Left cardiac atrium (tissue), 4 donors: Measurements from ENCODE around the gene LGALS9. TPM values are rescaled to one million over a fixed set of nuclear protein-coding genes. Genes with fewer than 3 reads are reported as not detected.
"Not testable (repeated sequence)": the region's sequence is repeated elsewhere in the genome, so short reads cannot be mapped to it uniquely, and the experiment has no call there.

Experiments
- ATAC-seq, 2 donors: fragments of 200-7000 bp; cut with Tn5 transposase; one replicate each; pipeline ENCODE4 v1.9.1; 2020; ENCODE audit warnings: mild to moderate bottlenecking in 2 of 2, moderate library complexity in 2 of 2
- DNase-seq: peaks from one replicate; pipeline ENCODE4 v3.0.0-alpha.2; 2020
- intact Hi-C, 2 donors: fragments of 100-400 bp; cut with DNase I; formaldehyde crosslinking; loops; one replicate each; pipeline versions ENCODE4 v1.14.1 to v1.15.1; 2022 to 2023
- total RNA-seq, 2 donors: library from RNA; stranded (reverse); fragmentation: NEBNext Ultra II Directional; extraction: Animal tissue kit (Norgen Biotek cat#: 25700); gene quantifications; one replicate each; pipeline ENCODE4 v1.2.1, GENCODE V29; 2021
- donor health status: DM: no; HTN: yes; CAD: no.
- donor health status: DM: no; HTN: yes; CAD: no; lungs with severe emphysema.
- donor health status: DM: yes; HTN: yes; CAD: no.
- donor health status: Dilated cardiomyopathy.

LGALS9 gene
- total RNA-seq, 2 donors from 2014 or later: 32.2 to 49.3 TPM

- ATAC-seq: no peak
- no peak for DNase-seq
- intact Hi-C loops: no loop called here
These were observed 33.6 kb downstream of the LGALS9 start for GRCh38 chr17:27664606-27664965.

GRCh38 chr17:27665549-27665948 lies 34.6 kb downstream of the LGALS9 start:
- ATAC-seq (no peak), DNase-seq (no peak)
- intact Hi-C loops: no loop called here

- ATAC-seq, intact Hi-C loops, DNase-seq: not testable (repeated sequence)
These were observed 35.3 kb downstream of the LGALS9 start for GRCh38 chr17:27666270-27666669.

GRCh38 chr17:27666831-27667560 lies 36.0 kb downstream of the LGALS9 start:
- intact Hi-C loops: no loop called here
- no peak for DNase-seq
- ATAC-seq: no peak

- no peak for ATAC-seq
- intact Hi-C loops: no loop called here
These were observed 36.9 kb downstream of the LGALS9 start for GRCh38 chr17:27667656-27668487.

GRCh38 chr17:27668488-27668823 lies 37.5 kb downstream of the LGALS9 start:
- ATAC-seq (no peak), DNase-seq (no peak)
- intact Hi-C loops: no loop called here

More at GRCh38 chr17:27667656-27668487, 36.9 kb downstream of the LGALS9 start:
- no peak for DNase-seq

- ATAC-seq (no peak), DNase-seq (no peak)
- intact Hi-C loops: no loop called here
These were observed 38.1 kb downstream of the LGALS9 start for GRCh38 chr17:27669136-27669535.

- no peak for ATAC-seq
- intact Hi-C loops: no loop called here
- DNase-seq: no peak
These were observed 38.9 kb downstream of the LGALS9 start for GRCh38 chr17:27669850-27670249.

- DNase-seq (no peak), ATAC-seq (no peak)
- intact Hi-C loops: no loop called here
These were observed 40.0 kb downstream of the LGALS9 start for GRCh38 chr17:27670791-27671590.

- DNase-seq (no peak), ATAC-seq (no peak)
- intact Hi-C loops: no loop called here
These were observed 40.6 kb downstream of the LGALS9 start for GRCh38 chr17:27671591-27671910.

- ATAC-seq, DNase-seq, intact Hi-C loops: not testable (repeated sequence)
These were observed 41.0 kb downstream of the LGALS9 start for GRCh38 chr17:27671977-27672480.

GRCh38 chr17:27674335-27674734 lies 43.3 kb downstream of the LGALS9 start:
- intact Hi-C loops: no loop called here
- ATAC-seq (no peak), DNase-seq (no peak)

- ATAC-seq: no peak
- DNase-seq: no peak
- intact Hi-C loops: no loop called here
These were observed 46.2 kb downstream of the LGALS9 start for GRCh38 chr17:27677191-27677590.

- ATAC-seq, intact Hi-C loops, DNase-seq: not testable (repeated sequence)
These were observed 55.3 kb downstream of the LGALS9 start for GRCh38 chr17:27686322-27686721.

- DNase-seq (no peak), ATAC-seq (no peak)
- intact Hi-C loops: no loop called here
These were observed 59.9 kb downstream of the LGALS9 start for GRCh38 chr17:27690882-27691281.

GRCh38 chr17:27695254-27695814 lies 64.3 kb downstream of the LGALS9 start:
- DNase-seq, ATAC-seq, intact Hi-C loops: not testable (repeated sequence)
